Activated CD4-positive, alpha-beta T cell treated with anti-CD3 and anti-CD28 coated beads, Interleukin-2, amount 50 U/mL, for 4 hours (primary cell): ENCODE results near the gene AMMECR1.
"Not testable (repeated sequence)": the region's sequence is repeated elsewhere in the genome, so short reads cannot be mapped to it uniquely, and the experiment has no call there.

Experiments used
- DNase-seq, 2 experiments: peaks; one replicate each; pipeline ENCODE4 v3.0.0-alpha.2; 2020

Gene AMMECR1

DNA sequence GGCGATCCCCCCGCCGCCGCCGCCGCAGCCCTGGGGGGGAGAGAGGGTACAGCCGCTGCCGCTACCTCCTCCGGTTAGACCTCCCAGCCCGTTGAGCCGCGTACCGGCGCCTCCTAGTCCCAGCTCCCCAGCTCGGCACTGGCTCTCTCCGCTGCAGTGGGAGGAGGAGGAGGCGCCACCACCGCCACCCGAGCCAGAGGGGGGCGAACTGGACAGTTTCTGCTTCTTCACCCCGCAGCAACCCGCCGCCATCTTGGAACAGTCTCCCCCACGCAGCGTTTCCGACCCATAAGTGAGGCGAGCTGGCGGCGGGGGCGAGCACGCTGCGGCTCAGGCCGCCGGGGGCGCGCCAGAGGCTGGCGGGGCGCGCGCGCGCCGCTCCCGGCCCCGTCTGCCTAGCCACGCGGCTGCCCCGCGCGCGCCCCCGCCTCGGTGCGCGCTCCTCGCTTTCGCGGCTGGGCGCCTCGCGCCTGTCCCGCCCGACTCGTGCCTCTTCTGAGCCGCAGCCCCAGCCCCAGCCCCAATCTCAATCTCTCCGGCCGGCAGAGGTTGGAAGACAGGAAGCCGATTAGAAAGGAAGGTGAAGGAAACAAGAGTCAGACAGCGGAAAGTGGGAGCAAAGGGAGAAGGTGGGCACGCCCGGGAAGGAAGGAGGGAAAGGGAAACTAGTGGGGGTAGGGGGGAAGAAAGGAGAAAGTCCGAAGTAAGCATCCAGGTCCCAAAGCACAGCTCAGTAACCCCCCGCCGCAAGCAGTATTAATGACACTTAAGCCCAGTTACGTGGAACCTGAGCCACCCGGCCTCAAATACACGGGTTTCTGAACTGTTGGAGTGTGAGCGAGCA, at the start of gene AMMECR1:
AMMECR1 (minus strand) TSS at position 266 of the 844 bp plus-strand sequence; CDS start at position 252, 14 bp downstream.
- peak; percentile 71 to 74 for DNase-seq

DNA sequence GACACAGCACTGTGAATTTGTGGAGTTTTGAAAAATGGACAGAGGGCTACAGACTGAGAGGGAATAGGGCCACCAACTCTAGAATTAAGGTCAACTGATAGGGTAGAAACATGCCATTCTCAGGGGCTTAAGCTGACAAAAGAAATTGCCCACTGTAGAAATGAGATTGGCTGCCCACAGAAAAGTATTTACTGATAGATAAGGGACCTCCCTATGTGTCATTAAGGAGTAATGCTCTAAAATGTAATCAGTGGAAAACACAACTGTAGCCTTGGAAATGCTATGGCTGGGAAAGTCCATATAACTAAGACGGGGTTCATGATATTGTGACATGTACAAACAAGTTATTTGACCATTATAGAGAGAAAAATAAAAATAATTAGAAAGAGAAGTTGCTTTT, 45.4 kb upstream of the AMMECR1 start:
- DNase-seq = no peak

DNA sequence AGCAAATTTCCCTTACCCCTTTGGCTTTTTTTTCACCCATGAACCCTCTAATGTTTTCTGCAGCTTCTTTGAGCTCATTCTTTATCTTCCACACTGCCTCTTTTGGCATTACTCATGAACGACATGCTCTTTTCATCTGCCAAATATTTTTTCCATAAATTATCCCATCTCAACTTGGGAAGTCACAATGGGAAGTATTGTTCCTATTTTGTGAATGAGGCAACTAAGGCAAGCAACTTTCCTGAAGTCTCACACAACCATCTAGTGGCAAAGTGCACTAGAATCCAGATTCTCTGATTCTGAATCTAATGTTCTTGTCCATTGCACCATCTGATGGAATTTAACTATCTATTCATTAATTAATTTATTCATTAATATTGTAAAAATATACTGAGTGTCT, 41.4 kb upstream of the AMMECR1 start:
- no peak for DNase-seq

DNA sequence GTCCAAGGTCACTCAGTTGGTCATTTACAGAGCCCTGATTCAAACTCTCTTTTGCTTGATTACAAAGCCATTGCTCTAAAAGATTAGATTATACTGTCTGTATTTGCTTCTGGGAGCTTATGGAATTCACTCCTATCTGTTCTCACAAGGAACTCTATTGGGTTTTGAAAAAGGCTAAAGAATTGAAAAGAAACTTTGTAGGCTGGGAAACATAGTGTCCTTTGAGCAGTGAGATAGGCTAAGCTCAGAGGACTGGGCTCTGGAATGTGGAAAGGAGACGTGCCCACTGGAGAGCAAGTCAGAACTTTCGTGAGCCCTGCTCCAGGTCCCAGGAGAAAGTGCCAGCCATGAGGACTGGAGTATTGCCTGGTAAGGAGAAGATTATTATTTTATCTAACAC, 40.7 kb upstream of the AMMECR1 start, which contains the start of gene RTL9:
RTL9 (plus strand) TSS at position 301 of the 400 bp plus-strand sequence. CDS start 91,770 bp downstream, outside the sequence.
- no peak for DNase-seq

DNA sequence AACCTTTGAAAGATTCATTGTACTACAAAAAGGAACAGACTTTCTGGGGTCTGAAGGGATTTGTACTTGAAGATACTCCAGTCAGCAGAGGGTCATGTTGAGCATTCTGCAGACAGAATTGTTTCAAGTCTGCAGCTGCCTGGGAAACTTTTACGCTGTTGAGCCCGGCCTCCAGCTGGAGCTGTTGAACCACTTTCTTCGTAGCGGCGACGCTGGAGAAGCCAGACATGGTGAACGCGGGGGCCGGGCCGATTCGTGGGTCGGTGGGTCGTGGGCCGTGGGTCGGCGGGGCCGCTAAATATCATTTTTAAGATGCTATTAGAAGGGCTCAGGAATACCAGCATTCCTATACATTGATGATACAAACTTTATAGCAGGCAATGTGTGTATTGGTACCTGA, 28.8 kb upstream of the AMMECR1 start:
- DNase-seq = no peak

DNA sequence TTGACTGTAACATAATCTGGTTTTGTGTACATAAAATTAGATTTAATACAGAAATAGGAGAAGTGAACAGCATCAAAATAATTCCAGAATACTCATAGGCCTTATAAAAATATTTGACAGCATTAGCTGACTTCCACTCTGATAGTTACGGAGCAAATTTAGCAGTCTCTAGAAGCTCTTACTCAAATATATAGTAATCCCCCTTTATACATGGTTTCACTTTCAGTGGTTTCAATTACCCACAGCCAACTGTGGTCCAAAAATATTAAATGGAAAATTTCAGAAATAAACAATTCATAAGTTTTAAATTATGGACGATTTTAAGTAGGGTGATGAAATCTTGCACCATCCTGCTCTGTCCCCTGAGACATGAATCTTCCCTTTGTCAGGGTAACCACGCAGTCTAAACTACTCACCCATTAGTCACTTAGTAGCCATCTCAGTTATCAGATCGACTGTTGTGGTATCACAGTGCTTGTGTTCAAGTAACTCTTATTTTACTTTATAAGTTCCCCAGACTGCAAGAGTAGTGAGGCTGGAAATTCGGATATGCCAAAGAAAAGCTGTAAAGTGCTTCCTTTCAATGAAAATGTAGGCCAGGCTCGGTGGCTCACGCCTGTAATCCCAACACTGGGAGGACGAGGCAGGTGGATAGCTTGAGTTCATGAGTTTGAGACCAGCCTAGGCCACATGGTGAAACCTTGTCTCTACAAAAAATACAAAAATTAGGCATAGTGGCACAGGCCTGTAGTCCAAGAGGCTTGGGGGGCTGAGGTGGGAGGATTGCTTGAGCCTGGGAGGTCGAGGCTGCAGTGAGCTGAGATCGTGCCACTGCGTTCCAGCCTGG, 23.5 kb upstream of the AMMECR1 start:
- no peak for DNase-seq

DNA sequence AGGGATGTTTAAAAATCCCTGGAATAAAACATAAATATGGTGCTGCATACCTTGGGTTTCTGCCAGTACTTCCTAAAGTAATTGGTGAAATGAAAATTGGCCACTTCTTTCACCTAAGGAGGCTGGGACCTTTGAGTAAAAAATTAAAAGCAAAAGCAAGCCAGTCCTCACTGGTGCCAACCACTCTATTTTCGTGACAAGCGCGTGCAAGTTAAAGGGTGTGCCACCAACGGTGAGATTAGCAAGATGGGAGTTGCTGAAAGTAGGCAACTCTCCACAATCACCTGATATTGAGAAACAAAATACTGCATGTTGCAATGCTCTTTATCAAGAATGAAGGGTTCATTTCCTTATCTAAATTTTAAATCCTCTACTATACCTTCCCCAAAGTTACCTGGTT, 21.1 kb upstream of the AMMECR1 start:
- no peak for DNase-seq

DNA sequence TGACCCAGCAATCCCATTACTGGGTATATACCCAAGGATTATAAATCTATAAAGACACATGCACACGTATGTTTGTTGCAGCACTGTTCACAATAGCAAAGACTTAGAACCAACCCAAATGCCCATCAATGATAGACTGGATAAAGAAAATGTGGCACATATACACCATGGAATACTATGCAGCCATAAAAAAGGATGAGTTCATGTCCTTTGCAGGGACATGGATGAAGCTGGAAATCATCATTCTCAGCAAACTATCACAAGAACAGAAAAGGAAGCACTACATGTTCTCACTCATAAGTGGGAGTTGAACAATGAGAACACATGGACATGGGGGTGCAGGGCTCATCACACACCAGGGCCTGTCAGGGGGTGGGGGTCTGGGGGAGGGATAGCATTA, 15.6 kb upstream of the AMMECR1 start:
- DNase-seq = not testable (repeated sequence)

DNA sequence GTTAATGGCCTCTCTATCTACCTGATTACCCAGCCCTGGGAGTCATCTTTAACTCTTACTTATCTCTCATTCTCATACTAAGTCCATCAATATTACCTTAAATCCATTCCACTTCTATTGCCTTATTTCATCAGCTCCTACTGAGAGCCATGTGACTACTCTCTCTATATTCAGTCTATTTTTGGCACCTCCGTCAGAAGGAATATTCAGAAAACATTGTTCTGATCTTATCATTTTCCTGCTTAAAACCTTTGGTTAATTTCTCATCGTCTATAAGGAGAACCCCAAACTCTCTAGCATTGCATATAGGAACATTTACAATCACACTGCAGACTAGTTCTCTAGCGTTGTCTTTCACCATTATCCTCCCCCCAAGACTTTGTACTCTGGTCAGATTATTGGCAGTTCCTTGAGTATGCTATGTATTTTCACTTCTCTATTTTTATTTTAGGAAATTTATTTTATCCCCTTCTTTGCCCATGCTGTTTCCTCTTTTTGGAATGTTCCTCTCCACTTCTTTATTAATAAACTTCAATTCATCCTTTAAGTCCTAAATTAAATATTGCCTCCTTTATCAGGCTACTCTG, 13.7 kb upstream of the AMMECR1 start:
- DNase-seq = no peak

DNA sequence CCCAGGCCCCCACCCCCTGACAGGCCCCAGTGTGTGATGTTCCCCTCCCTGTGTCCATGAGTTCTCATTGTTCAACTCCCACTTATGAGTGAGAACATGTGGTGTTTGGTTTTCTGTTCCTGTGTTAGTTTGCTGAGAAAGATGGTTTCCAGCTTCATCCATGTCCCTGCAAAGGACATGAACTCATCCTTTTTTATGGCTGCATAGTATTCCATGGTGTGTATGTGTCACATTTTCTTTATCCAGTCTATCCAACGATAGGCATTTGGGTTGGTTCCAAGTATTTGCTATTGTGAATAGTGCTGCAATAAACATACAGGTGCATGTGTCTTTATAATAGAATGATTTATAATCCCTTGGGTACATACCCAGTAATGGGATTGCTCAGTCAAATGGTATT, 10.7 kb upstream of the AMMECR1 start:
- DNase-seq = not testable (repeated sequence)

DNA sequence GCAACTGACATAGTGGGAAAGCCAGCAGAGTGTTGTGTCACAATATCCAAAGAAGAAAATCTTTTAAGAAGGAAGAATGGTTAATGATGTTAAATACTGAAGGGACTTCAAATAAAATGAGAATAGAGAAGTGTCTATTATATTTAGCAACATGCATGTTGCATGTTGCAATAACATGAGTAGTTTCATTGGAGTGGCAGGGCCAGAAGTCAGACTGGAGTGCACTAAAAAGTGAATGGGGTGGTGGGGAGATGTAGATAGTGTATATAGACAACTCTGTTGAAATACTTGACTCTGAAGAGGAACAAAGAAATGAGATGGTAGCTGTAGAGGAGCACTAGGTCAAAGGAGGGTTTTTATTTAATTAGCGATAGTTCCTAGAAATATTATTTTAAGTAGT, 9.5 kb upstream of the AMMECR1 start:
- DNase-seq = no peak

DNA sequence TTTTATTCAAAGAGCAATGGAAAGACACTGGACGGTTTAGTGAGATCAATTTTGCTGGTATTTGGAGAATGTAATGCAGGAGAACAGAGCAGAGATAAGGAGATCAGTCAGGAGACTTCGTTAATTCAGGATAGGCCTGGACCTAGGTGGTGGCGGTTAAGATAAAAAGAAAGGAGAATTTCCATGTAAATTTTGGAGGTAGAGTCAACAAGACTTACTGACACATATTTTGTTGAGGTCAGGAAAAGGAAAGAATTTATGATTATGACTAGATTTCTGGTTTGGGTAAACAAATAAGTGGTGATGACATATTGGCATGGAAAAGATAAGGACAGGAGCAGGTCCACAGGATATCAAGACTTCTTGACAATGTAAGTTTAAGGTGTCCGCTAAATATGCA, 8.8 kb upstream of the AMMECR1 start:
- no peak for DNase-seq

DNA sequence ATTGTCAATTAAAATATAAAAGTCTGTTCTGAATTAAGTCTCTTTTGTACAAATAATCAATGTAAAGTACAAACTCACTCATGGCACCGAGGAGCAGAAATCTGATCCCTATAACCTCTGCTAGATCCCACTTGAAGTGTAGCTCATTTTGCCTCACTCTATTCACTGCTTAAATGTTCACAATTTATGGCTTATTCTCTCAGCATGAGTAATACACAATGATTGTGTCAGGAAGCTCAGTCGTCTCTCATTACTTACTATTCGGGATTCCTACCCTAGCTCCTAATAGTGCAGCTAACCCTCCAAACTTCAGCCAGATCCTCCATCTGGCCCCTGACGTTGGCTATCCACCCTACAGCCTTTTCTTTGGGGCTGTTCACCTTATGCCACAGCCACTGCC, 4.7 kb upstream of the AMMECR1 start:
- no peak for DNase-seq

DNA sequence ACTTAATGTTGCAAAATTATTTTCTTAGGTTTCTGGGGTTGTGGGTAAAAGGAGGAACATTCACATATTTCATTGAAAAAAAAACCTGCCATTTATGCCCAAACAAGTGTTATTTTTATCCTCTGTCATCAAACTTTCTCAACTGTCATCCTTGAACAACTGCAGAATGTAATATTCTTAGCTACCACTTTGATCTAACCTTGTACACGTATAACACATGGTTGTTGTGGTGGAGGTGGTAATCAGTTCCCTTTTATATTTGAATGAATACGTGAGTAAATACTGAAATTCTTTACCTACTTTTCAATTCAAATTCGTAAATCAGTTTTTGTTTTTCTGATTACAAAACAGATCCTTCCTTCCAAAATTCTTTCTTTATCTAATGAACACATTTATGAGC, 3.8 kb upstream of the AMMECR1 start:
- no peak for DNase-seq

DNA sequence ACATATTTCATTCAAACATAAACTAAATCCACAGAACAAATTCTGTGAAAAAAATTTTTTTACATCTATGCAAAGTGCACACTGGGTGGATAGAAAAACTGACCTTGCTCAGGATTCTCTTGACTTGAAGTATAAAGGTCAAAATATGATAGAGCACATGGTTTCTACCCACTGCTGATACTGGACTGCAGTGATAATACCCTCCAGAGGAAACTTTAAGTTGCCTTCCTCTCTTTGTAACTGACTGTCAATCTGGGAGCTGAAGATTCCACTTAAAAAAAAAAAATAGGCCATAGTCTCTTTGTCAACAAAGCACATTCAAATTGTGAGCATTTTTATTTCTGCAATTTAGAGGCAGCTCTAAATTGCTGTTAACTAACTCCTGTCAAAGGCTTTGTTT, 3.2 kb upstream of the AMMECR1 start:
- DNase-seq = no peak

DNA sequence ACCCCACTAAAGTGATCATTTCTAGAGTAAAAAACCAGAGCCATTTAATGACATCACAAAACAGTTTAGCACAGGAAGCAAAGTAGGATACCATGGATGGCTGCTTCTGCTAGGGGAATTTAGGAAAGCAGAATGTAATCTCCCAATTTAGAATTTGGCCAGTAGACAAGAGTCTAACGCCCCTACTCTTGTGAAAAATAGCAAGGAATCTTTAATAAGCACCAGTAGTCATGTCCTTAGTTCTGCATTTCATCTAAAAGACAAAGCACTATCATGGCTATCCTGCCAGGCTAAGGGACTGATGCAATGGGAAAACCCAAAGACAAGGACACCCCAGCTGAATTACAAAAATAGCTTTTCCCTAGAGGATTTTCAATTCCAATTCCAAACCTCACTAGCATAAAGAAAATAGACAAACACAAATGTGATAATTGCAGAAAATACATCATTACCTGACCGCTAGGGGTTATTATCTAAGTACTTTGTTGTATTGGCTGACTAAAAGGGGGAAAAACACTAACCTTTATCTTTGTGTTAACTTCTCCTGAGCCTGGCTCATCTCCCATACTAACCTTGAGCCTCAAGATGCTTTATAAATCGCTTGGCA, 2.6 kb upstream of the AMMECR1 start:
- no peak for DNase-seq

DNA sequence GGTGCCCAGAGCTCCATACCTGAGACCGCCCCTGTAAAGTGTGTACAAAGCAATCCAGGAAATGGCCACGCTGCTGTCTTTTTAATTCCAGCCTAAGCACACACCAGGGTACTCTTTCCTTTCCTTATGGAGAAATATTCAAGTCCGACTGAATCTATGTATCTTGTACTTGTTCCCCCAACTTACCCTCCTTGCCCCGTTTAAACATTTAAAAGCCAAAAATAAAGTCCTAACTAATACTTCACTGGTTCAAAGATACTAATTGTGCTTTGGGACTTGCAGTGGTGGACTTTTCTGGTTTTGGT, 731 bp upstream of the AMMECR1 start:
- DNase-seq = no peak

DNA sequence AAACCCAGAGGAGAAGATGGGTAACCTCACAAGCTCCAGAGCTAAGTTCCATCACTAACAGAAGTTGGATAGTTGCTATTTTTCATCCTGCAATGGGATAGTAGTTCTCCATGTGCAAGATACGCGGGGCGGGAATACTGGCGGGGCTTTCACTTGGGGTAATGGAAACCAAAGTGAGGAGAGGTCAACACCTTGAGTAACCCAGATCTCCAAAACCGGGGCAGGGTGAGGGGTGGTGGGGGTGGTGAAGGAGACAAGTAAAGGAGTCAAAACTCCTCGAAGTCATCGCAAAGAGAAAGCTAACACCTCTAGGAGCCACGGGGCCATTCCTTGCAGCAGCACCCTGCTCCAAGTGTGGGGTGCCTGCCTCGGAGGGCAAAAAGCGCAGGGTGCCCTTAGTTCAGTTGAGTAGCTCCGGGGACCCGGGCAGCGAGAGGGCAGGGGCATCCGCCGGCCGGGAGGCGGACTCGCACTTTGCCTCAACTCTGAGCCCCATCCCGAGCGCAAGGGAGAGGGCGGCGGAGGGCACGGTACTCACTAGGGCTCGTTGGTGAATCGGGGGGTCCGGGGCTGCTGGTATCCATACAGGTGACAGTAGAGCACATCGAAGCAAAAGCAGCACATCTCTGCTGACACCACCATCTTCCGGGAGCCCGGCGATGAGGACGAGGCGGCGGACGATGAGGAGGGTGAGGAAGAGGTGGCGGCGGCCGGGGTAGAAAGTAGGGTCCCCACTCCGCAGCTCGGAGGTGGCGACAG, 645 bp downstream of the AMMECR1 start:
- DNase-seq = peak in 1 of 2 experiments; percentile 3

DNA sequence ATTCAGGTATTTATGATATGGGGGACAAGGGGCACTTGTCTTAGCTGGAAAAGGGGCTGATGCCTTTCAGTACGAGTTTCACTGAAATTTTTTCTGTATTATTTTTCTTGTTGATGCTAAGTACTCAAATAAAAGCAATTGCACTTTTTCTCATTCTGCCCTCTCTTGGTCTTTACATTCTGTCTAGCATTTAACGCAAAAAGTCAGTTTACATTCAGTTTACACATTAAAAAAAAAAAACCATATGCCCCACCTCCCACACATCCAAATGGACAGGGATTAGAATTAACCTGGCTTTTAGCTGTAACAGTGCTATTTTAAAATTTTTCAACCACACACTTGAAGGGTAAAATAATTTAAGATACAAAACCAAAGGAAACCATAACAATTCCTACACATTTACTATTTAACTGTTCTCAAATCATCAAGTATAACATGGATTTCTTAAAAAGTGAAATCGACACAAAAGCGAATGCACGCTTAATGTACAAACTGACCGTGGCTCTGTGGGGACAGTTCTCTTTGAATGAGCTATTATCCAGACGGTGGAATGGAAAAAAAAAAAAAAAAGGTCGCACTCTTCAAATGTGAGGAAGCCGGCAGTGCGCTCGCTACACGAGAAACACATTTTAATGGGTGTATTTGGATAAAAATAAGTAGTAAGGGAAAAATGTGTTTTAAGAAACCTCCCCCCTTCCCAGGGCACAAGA, 1.4 kb downstream of the AMMECR1 start:
- DNase-seq = no peak

DNA sequence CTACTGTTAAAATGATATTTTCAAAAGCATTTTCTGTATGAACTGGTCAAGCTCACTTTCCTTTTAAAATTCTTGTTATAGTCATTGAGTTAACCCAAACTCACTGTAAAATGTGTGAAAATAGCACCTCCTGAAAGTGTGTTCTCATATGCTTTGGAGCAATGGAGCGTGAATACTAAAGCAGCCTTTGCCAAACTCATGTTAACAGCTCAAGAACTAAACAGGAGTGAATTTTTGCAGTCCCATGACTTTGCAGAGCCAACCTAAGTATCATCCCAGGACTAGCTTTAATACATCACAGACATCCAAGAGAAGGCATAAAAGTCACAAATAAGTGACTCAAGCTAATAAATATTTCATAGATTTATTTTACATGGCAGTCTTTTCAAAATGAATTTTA, 2.3 kb downstream of the AMMECR1 start:
- DNase-seq = no peak

DNA sequence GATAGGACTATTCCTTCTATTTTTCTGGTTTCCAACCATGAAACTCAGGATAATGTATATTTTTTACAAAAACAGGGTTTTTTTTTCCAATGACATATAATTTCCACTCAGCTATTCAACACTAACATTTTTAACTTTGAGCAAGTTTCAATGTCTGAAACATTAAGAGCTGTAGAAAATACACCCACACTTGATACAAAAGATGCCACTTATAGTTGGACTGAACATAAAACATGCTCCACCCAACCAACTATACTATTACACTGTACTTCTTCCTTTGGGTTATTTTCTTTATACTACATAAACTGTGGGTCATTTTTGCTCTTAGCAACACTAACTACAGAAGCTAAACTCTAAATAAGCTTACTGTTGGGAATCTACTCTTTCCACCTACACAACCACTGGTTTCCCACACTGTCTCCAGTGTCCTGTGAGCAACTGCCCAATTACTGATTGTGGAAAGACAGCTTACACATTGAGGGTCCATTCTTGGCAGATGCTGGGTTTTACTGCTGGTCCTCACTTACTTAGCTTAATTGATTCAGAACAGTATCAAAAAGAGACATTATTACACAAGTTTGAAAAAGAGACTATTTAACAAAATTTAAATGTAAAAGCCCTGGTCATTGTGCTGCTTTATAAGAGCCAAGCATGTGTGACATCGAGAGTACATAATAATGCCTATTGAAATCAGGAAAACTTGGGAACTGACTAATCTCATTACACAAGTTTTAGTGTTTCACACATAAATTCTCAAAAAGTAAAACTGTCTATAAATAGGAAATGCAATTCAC, 6.3 kb downstream of the AMMECR1 start:
- DNase-seq = no peak
